ENCODE data around the gene KIF15.

- TF ChIP-seq CTCF (IDR thresholded peaks at IDR 0.05) (no peak), KDM5A (IDR thresholded peaks at IDR 0.05) (no peak), KDM1A (IDR thresholded peaks at IDR 0.05; ENCODE audit: low read depth) (no peak), SMC3 (IDR thresholded peaks at IDR 0.05) (no peak), EP300 (IDR thresholded peaks at IDR 0.05) (no peak), POLR2A (IDR thresholded peaks at IDR 0.05; ENCODE audit: low read length) (no peak), USF2 (IDR thresholded peaks at IDR 0.05) (no peak), PBX3 (IDR thresholded peaks at IDR 0.05) (no peak), CBX8 (IDR thresholded peaks at IDR 0.05) (no peak), CEBPB (IDR thresholded peaks at IDR 0.05) (no peak), ESRRA (IDR thresholded peaks at IDR 0.05; ENCODE audit: borderline replicate concordance, low read length) (no peak), NR3C1 (IDR thresholded peaks at IDR 0.05) (no peak)
Measured at GRCh38 chr3:44883213-44883955, 121.8 kb downstream of the KIF15 start.

All from A549 (cell line).